H1 (cell line): ENCODE data around the gene NGFR. TPM values are rescaled to one million over a fixed set of nuclear protein-coding genes. Genes with fewer than 3 reads are reported as not detected.

Source experiments
- BCL11A ChIP-seq, 2 experiments: IDR thresholded peaks; one replicate each; pipeline ENCODE4 v1.6.1; 2011; ENCODE audit warnings: low read depth in 2 of 2, low read length in 2 of 2, mild to moderate bottlenecking in 2 of 2
- BRCA1 ChIP-seq: IDR thresholded peaks from 2 replicates; pipeline ENCODE4 v1.6.1; 2012; ENCODE audit warnings: low read depth, low read length, improper control_type of control experiment
- CBX5 ChIP-seq: fragments of 300-800, 300-1000 bp; sonication (generic); IDR thresholded peaks from 2 replicates; pipeline ENCODE4 v1.7.1; 2016; ENCODE audit warnings: antibody characterized with exemption, low read length, low read depth
- CHD7 ChIP-seq: fragments of 300-600 bp; sonication (generic); IDR thresholded peaks from 2 replicates; pipeline ENCODE4 v1.7.1; 2012; ENCODE audit warnings: low read length, moderate library complexity, mild to moderate bottlenecking, inconsistent platforms; ENCODE audit not compliant: insufficient replicate concordance
- SIN3A ChIP-seq, 2 experiments: IDR thresholded peaks in 1 of 2; conservative IDR thresholded peaks in 1 of 2; 2 replicates each; pipeline ENCODE4 v1.6.1; 2011 to 2012; ENCODE audit warnings: low read length in 2 of 2, improper control_type of control experiment in 1 of 2, low read depth in 1 of 2, mild to moderate bottlenecking in 1 of 2
- SP4 ChIP-seq: IDR thresholded peaks from 2 replicates; pipeline ENCODE4 v1.6.1; 2012; ENCODE audit warnings: low read length, inconsistent platforms
- polyA plus RNA-seq, 7 experiments: library from polyadenylated mRNA; depleted of rRNA in 3 of 7; stranded (reverse) in 5 of 7; unstranded in 2 of 7; fragments of >200 nt in 5 of 7; fragments of 200-250 nt in 2 of 7; gene quantifications; 1 replicate in 5 of 7; 2 replicates in 1 of 7; 4 replicates in 1 of 7; pipeline versions ENCODE4 v1.2.1 to v1.2.3, GENCODE V29; 2011 to 2013; ENCODE audit warnings: missing spikeins in 2 of 7, mixed read lengths in 2 of 7
- total RNA-seq: library from RNA; stranded (reverse); fragmentation: NEBNext Ultra II Directional; extraction: Animal tissue kit (Norgen Biotek cat#: 25700); gene quantifications from 2 replicates; pipeline ENCODE4 v1.2.1, GENCODE V29; 2021

Gene NGFR
- total and polyA plus RNA-seq, 2 of the 8 experiments (the other 6 are each of a cell fraction or from before 2014, with no cell fraction given): 8.1 to 10.3 TPM

DNA sequence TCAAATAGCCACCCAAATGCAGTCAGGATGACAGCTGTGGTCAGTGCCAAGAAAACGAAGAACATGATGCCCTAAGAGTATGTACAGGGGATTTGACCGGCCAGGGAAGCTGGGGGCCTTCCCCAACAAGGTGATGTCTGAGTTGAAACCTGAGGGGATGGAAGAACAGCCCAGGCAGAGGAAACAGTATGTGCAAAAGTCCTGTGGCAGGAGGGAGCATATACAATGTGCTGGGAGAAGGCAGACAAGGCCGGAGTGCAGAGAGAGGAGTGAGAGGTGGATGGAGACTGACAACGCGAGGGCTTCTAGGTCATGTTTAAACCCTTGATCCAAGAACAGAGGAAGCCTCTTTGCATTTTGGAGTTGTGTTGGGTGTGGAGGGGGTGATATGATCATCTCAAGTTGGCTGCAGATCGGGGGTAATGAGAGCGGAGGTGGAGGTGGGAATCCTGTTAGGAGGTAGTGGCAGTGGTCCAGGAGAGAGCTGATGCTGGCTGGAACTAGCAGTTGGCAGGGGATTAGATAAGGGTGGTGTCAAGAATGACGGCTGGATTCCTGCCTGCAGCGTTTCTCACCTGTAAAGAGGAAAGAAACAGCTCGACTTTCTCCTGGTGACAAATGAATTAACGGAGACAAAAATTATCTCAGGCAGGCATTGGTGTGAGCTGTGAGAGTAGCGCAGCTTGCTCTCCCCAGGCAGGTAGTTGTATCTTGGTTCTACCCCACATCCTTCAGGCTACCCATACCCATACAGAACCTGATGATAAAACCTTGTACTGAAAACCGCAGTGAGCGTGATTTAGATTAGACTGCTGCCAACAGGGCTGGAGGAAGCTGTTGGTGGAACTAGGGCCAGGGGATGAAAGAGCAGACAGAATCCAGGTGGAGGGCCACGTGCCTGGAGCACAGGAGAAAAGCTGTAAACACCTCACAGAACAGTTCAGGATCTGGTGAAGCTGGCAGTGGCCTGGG is 37.2 kb upstream of the NGFR start (continued):
- TF ChIP-seq BRCA1: no peak
- no peak for TF ChIP-seq SP4
- TF ChIP-seq BCL11A (IDR thresholded peaks at IDR 0.05; ENCODE audit: low read depth in 2 of 2, low read length in 2 of 2): no peak
- no peak for TF ChIP-seq CBX5
- no peak for TF ChIP-seq CHD7
- no peak for TF ChIP-seq SIN3A (conservative IDR thresholded peaks at IDR 0.05 in 1 of 2, IDR thresholded peaks at IDR 0.05 in 1 of 2; ENCODE audit: low read depth in 1 of 2, low read length in 2 of 2)
